ENCODE measurements around the gene FAM13A.

The FAM13A gene

GRCh38 chr4:88702782-88703181, 354.2 kb downstream of the FAM13A start:
- DNase-seq, result no peak

GRCh38 chr4:88698519-88698918, 358.5 kb downstream of the FAM13A start:
- DNase-seq, result no peak

GRCh38 chr4:88697588-88698329, 359.2 kb downstream of the FAM13A start, which contains the start of gene NAP1L5:
Gene NAP1L5, minus strand, starts transcription at chr4:88697829. Its CDS starts 75 bp downstream, at chr4:88697754.
- peak; percentile 17 for DNase-seq

- DNase-seq, result no peak
Measured at GRCh38 chr4:88697141-88697540, 359.8 kb downstream of the FAM13A start.

- no peak for DNase-seq
Measured at GRCh38 chr4:88696630-88697029, 360.4 kb downstream of the FAM13A start.

- DNase-seq, result no peak
Measured at GRCh38 chr4:88693792-88694191, 363.2 kb downstream of the FAM13A start.

GRCh38 chr4:88690355-88690754, 366.6 kb downstream of the FAM13A start:
- no peak for DNase-seq

GRCh38 chr4:88681209-88681608, 375.8 kb downstream of the FAM13A start:
- DNase-seq, result no peak
